OCI-LY1 (cell line): ENCODE results near the gene YBX2.

Experiments used
- H2AFZ ChIP-seq: fragments of 200-600 bp; sonication (generic), shearing (Covaris generic); 2 replicates; pipeline ENCODE4 v1.6.0; 2014; ENCODE audit warnings: antibody characterized with exemption, mild to moderate bottlenecking, low read length
- H3F3A ChIP-seq: fragments of 200-600 bp; sonication (generic), shearing (Covaris generic); 2 replicates; pipeline ENCODE4 v1.6.0; 2014; ENCODE audit warnings: mild to moderate bottlenecking, antibody characterized with exemption, low read length, moderate library complexity; ENCODE audit not compliant: insufficient read depth
- H3K27ac ChIP-seq: fragments of 200-600 bp; sonication (generic); 2 replicates; pipeline ENCODE4 v1.5.1; 2014; ENCODE audit warnings: low read length, mixed run types, mild to moderate bottlenecking, low read depth; ENCODE audit not compliant: poor library complexity, severe bottlenecking
- H3K27me3 ChIP-seq: fragments of 200-600 bp; sonication (generic); 2 replicates; pipeline ENCODE4 v1.6.0; 2014; ENCODE audit warnings: antibody characterized with exemption, mild to moderate bottlenecking, low read length, moderate library complexity; ENCODE audit not compliant: insufficient read depth
- H3K36me3 ChIP-seq: fragments of 200-600 bp; sonication (generic); 2 replicates; pipeline ENCODE4 v1.6.1; 2014; ENCODE audit warnings: mild to moderate bottlenecking, antibody characterized with exemption, low read length, moderate library complexity, mixed read lengths; ENCODE audit not compliant: insufficient read depth
- H3K4me1 ChIP-seq: fragments of 200-600 bp; sonication (generic); 2 replicates; pipeline ENCODE4 v1.5.1; 2014; ENCODE audit warnings: mild to moderate bottlenecking, low read length, moderate library complexity; ENCODE audit not compliant: insufficient read depth, severe bottlenecking
- H3K4me2 ChIP-seq: fragments of 200-600 bp; sonication (generic), shearing (Covaris generic); 2 replicates; pipeline ENCODE4 v1.6.1; 2014; ENCODE audit warnings: low read length
- H3K4me3 ChIP-seq: fragments of 200-600 bp; sonication (generic); 2 replicates; pipeline ENCODE4 v1.5.1; 2014; ENCODE audit warnings: low read length, low read depth, mild to moderate bottlenecking, mixed read lengths; ENCODE audit not compliant: poor library complexity, severe bottlenecking
- H3K79me2 ChIP-seq: fragments of 200-600 bp; shearing (Covaris generic); 2 replicates; pipeline ENCODE4 v1.6.1; 2016; ENCODE audit warnings: mixed run types, low read length, mixed read lengths; ENCODE audit not compliant: insufficient read depth
- H3K9ac ChIP-seq: fragments of 200-600 bp; sonication (generic), shearing (Covaris generic); 2 replicates; pipeline ENCODE4 v1.6.1; 2014; ENCODE audit warnings: mild to moderate bottlenecking, low read length, mixed read lengths
- H3K9me2 ChIP-seq: fragments of 200-600 bp; sonication (generic), shearing (Covaris generic); 2 replicates; pipeline ENCODE4 v1.6.1; 2014; ENCODE audit warnings: low read depth, mild to moderate bottlenecking, low read length, mixed read lengths
- H3K9me3 ChIP-seq: fragments of 200-600 bp; shearing (Covaris generic); 2 replicates; pipeline ENCODE4 v1.6.1; 2014; ENCODE audit warnings: low read length, mixed read lengths
- H4K20me1 ChIP-seq: fragments of 200-600 bp; sonication (generic), shearing (Covaris generic); 2 replicates; pipeline ENCODE4 v1.6.0; 2016; ENCODE audit warnings: mild to moderate bottlenecking, low read length; ENCODE audit not compliant: insufficient read depth
- CTCF ChIP-seq: fragments of 200-600 bp; sonication (generic), shearing (Covaris generic); IDR thresholded peaks from 2 replicates; pipeline ENCODE4 v1.5.1; 2017; ENCODE audit warnings: mild to moderate bottlenecking, antibody characterized with exemption, low read length, moderate library complexity, mixed read lengths
- EZH2 ChIP-seq: fragments of 200-600 bp; sonication (generic), shearing (Covaris generic); IDR thresholded peaks from 2 replicates; pipeline ENCODE4 v1.8.0; 2017; ENCODE audit warnings: borderline replicate concordance, mixed run types, mild to moderate bottlenecking, antibody characterized with exemption, low read length, moderate library complexity, mixed read lengths

Gene YBX2

GRCh38 chr17:7318121-7318860 is 23.9 kb upstream of the YBX2 start:
- H3K9me3 ChIP-seq: no peaks in the 10 kb centered on the region
- no peaks in the 10 kb centered on the region for H4K20me1 ChIP-seq
- H3K4me3 ChIP-seq: no peak overlapping the region
- peaks cover 23% of the 10 kb centered on the region for H3K4me1 ChIP-seq
- H2AFZ ChIP-seq: no peak overlapping the region
- no peaks in the 10 kb centered on the region for H3K79me2 ChIP-seq
- H3K9me2 ChIP-seq: no peaks in the 10 kb centered on the region
- H3K36me3 ChIP-seq: peaks cover 77% of the 10 kb centered on the region
- H3K27me3 ChIP-seq: no peaks in the 10 kb centered on the region
- H3F3A ChIP-seq: 0 out of 2 replicates have a peak, but pooled peaks cover 8% of the 10 kb centered on the region
- TF ChIP-seq CTCF (no peak), EZH2 (no peak)
- H3K9ac ChIP-seq: no peak overlapping the region
- H3K27ac ChIP-seq: no peak overlapping the region
- no peak overlapping the region for H3K4me2 ChIP-seq

- H2AFZ ChIP-seq: no peak overlapping the region
- peaks cover 77% of the 10 kb centered on the region for H3K36me3 ChIP-seq
- no peaks in the 10 kb centered on the region for H3K79me2 ChIP-seq
- peaks cover 33% of the 10 kb centered on the region for H3K4me1 ChIP-seq
- no peak overlapping the region for H3K27ac ChIP-seq
- no peaks in the 10 kb centered on the region for H4K20me1 ChIP-seq
- TF ChIP-seq EZH2 (no peak), CTCF (no peak)
- H3K4me3 ChIP-seq: no peak overlapping the region
- no peak overlapping the region for H3K4me2 ChIP-seq
- H3K27me3 ChIP-seq: no peaks in the 10 kb centered on the region
- no peaks in the 10 kb centered on the region for H3K9me3 ChIP-seq
- peaks cover 15% of the 10 kb centered on the region; the same call in 1 of the 2 replicates for H3F3A ChIP-seq
- no peak overlapping the region for H3K9ac ChIP-seq
- H3K9me2 ChIP-seq: no peaks in the 10 kb centered on the region
Observed at GRCh38 chr17:7317161-7317803, 22.8 kb upstream of the YBX2 start.

GRCh38 chr17:7315570-7316235 is 21.3 kb upstream of the YBX2 start:
- Histone ChIP-seq H3F3A (peaks cover 15% of the 10 kb centered on the region; the same call in 1 of the 2 replicates), H3K79me2 (peaks cover under 1% of the 10 kb centered on the region; the same call in 1 of the 2 replicates), H4K20me1 (no peaks in the 10 kb centered on the region), H3K9ac (peak overlapping the region; percentile 98), H3K4me1 (peaks cover 37% of the 10 kb centered on the region), H2AFZ (no peak overlapping the region), H3K27ac (peak overlapping the region; percentile 81), H3K9me3 (no peaks in the 10 kb centered on the region), H3K4me3 (peak overlapping the region; percentile 99), H3K27me3 (no peaks in the 10 kb centered on the region), H3K36me3 (peaks cover 76% of the 10 kb centered on the region), H3K9me2 (no peaks in the 10 kb centered on the region), H3K4me2 (peak overlapping the region; percentile 97)
- TF ChIP-seq EZH2 (no peak), CTCF (no peak)
